ENCODE measurements around the gene CAVIN3.

- TF ChIP-seq CTCF (conservative IDR thresholded peaks at IDR 0.05 in 1 of 2, IDR thresholded peaks at IDR 0.05 in 1 of 2; ENCODE audit: extremely low read depth in 1 of 2, insufficient read depth in 1 of 2, low read depth in 1 of 2, low read length in 2 of 2), result no peak
- TF ChIP-seq EZH2 (IDR thresholded peaks at IDR 0.05; ENCODE audit: borderline replicate concordance, low read length), result no peak
These were observed 15.0 kb downstream of the CAVIN3 start for GRCh38 chr11:6305297-6305696.

All from mammary epithelial cell (primary cell).